Type B pancreatic cell (in vitro differentiated cells): Measurements from ENCODE around the gene RAB24. TPM values are rescaled to one million over a fixed set of nuclear protein-coding genes. Genes with fewer than 3 reads are reported as not detected.

Source experiments
- DNase-seq: peaks from one replicate; pipeline ENCODE4 v3.0.0; 2021; ENCODE audit warnings: mixed read lengths; ENCODE audit not compliant: unreplicated experiment; ENCODE audit errors: extremely low spot score
- H3K27ac Mint-ChIP-seq: 2 replicates; pipeline ENCODE4 v1.8.0; 2021; ENCODE audit warnings: mild to moderate bottlenecking, mixed read lengths
- H3K27me3 Mint-ChIP-seq: 2 replicates; pipeline ENCODE4 v1.8.0; 2021; ENCODE audit warnings: mixed read lengths
- H3K36me3 Mint-ChIP-seq: 2 replicates; pipeline ENCODE4 v1.8.0; 2021; ENCODE audit warnings: mixed read lengths
- H3K4me1 Mint-ChIP-seq: one replicate; pipeline ENCODE4 v1.8.0; 2021; ENCODE audit warnings: mixed read lengths; ENCODE audit not compliant: unreplicated experiment
- H3K4me3 Mint-ChIP-seq: 2 replicates; pipeline ENCODE4 v1.8.0; 2021; ENCODE audit warnings: mild to moderate bottlenecking, mixed read lengths
- H3K9me3 Mint-ChIP-seq: 2 replicates; pipeline ENCODE4 v1.8.0; 2021; ENCODE audit warnings: mixed read lengths
- CTCF ChIP-seq: fragments of 200-600 bp; sonication (generic); conservative IDR thresholded peaks from 2 replicates; pipeline ENCODE4 v1.5.0; 2021; ENCODE audit warnings: antibody characterized with exemption, mild to moderate bottlenecking
- total RNA-seq: library from RNA; stranded (reverse); gene quantifications from 2 replicates; pipeline ENCODE4 v1.2.1, GENCODE V29; 2021; ENCODE audit warnings: low replicate concordance

The RAB24 gene
- total RNA-seq, 1 donor from 2014 or later: 42.6 TPM

- Mint-ChIP-seq H3K4me3 (peak overlapping the region; percentile 96), H3K36me3 (peaks cover 15% of the 10 kb centered on the region), H3K27ac (peak overlapping the region; percentile 100), H3K27me3 (no peaks in the 10 kb centered on the region), H3K4me1 (peaks cover 68% of the 10 kb centered on the region), H3K9me3 (no peaks in the 10 kb centered on the region)
- DNase-seq: peak; percentile 64
- TF ChIP-seq CTCF: no peak
Measured at GRCh38 chr5:177301503-177302165, 1.9 kb downstream of the RAB24 start.

- DNase-seq: peak; percentile 2
- peaks cover 15% of the 10 kb centered on the region for H3K36me3 Mint-ChIP-seq
- H3K4me1 Mint-ChIP-seq: peaks cover 67% of the 10 kb centered on the region
- peak overlapping the region; percentile 96 for H3K4me3 Mint-ChIP-seq
- H3K27me3 Mint-ChIP-seq: no peaks in the 10 kb centered on the region
- H3K9me3 Mint-ChIP-seq: no peaks in the 10 kb centered on the region
- no peak for TF ChIP-seq CTCF
- peak overlapping the region; percentile 100 for H3K27ac Mint-ChIP-seq
Measured at GRCh38 chr5:177300951-177301350, 2.6 kb downstream of the RAB24 start.

GRCh38 chr5:177300236-177300880 lies 3.2 kb downstream of the RAB24 start:
- Mint-ChIP-seq H3K9me3 (no peaks in the 10 kb centered on the region), H3K27me3 (no peaks in the 10 kb centered on the region), H3K36me3 (peaks cover 13% of the 10 kb centered on the region), H3K4me1 (peaks cover 65% of the 10 kb centered on the region), H3K27ac (peak overlapping the region; percentile 100), H3K4me3 (peak overlapping the region; percentile 96)
- no peak for TF ChIP-seq CTCF
- DNase-seq: peak; percentile 58

GRCh38 chr5:177299697-177300096 lies 3.8 kb downstream of the RAB24 start:
- no peaks in the 10 kb centered on the region for H3K9me3 Mint-ChIP-seq
- H3K4me3 Mint-ChIP-seq: peak overlapping the region; percentile 35
- H3K27ac Mint-ChIP-seq: peak overlapping the region; percentile 100
- peaks cover 13% of the 10 kb centered on the region for H3K36me3 Mint-ChIP-seq
- no peaks in the 10 kb centered on the region for H3K27me3 Mint-ChIP-seq
- peaks cover 60% of the 10 kb centered on the region for H3K4me1 Mint-ChIP-seq
- TF ChIP-seq CTCF: no peak
- DNase-seq: no peak

GRCh38 chr5:177297922-177298321 lies 5.6 kb downstream of the RAB24 start:
- peaks cover 11% of the 10 kb centered on the region for H3K36me3 Mint-ChIP-seq
- H3K4me3 Mint-ChIP-seq: no peak overlapping the region
- H3K27me3 Mint-ChIP-seq: no peaks in the 10 kb centered on the region
- H3K27ac Mint-ChIP-seq: peak overlapping the region; percentile 100
- H3K4me1 Mint-ChIP-seq: peaks cover 52% of the 10 kb centered on the region
- H3K9me3 Mint-ChIP-seq: no peaks in the 10 kb centered on the region
- TF ChIP-seq CTCF: no peak
- DNase-seq: no peak
